GM23338 (cell line): ENCODE measurements around the gene LRRC73. TPM values are rescaled to one million over a fixed set of nuclear protein-coding genes. Genes with fewer than 3 reads are reported as not detected.

Experiments used
- ATAC-seq: fragments of 200-7000 bp; cut with Tn5 transposase; 3 replicates; pipeline ENCODE4 v1.9.1; 2020
- DNase-seq: peaks from one replicate; pipeline ENCODE4 v3.0.0-alpha.2; 2015; ENCODE audit warnings: low spot score
- H2AFZ ChIP-seq: fragments of 200-600 bp; sonication (generic); 2 replicates; pipeline ENCODE4 v1.8.0; 2016; ENCODE audit warnings: antibody characterized with exemption, mild to moderate bottlenecking, moderate library complexity
- H3F3A ChIP-seq: fragments of 200-600 bp; sonication (generic); replicated peaks from 2 replicates; pipeline ENCODE4 v1.8.0; 2017; ENCODE audit warnings: antibody characterized with exemption, mixed run types, low read depth
- H3K27ac ChIP-seq: fragments of 200-600 bp; sonication (generic); 2 replicates; pipeline ENCODE4 v1.6.1; 2016; ENCODE audit warnings: low read depth
- H3K27me3 ChIP-seq: fragments of 200-600 bp; sonication (generic); 2 replicates; pipeline ENCODE4 v1.8.0; 2016; ENCODE audit warnings: mild to moderate bottlenecking, mixed run types, moderate library complexity; ENCODE audit not compliant: insufficient read depth
- H3K36me3 ChIP-seq: fragments of 200-600 bp; sonication (generic); 2 replicates; pipeline ENCODE4 v1.8.0; 2016; ENCODE audit warnings: mild to moderate bottlenecking; ENCODE audit not compliant: insufficient read depth
- H3K4me1 ChIP-seq: fragments of 200-600 bp; sonication (generic); 2 replicates; pipeline ENCODE4 v1.8.0; 2016; ENCODE audit warnings: mild to moderate bottlenecking, moderate library complexity; ENCODE audit not compliant: insufficient read depth
- H3K4me2 ChIP-seq: fragments of 200-600 bp; sonication (generic); 2 replicates; pipeline ENCODE4 v1.7.1; 2017; ENCODE audit warnings: mixed run types
- H3K4me3 ChIP-seq: fragments of 200-600 bp; sonication (generic); 2 replicates; pipeline ENCODE4 v1.6.1; 2016; ENCODE audit warnings: mixed run types
- H3K79me2 ChIP-seq: fragments of 200-600 bp; sonication (generic); replicated peaks from 2 replicates; pipeline ENCODE4 v1.8.0; 2017; ENCODE audit warnings: mild to moderate bottlenecking; ENCODE audit not compliant: insufficient read depth
- H3K9me2 ChIP-seq: fragments of 200-600 bp; sonication (generic); 2 replicates; pipeline ENCODE4 v1.8.0; 2017; ENCODE audit not compliant: insufficient read depth
- H4K20me1 ChIP-seq: fragments of 200-600 bp; sonication (generic); replicated peaks from 2 replicates; pipeline ENCODE4 v1.8.0; 2017; ENCODE audit warnings: mild to moderate bottlenecking; ENCODE audit not compliant: insufficient read depth
- H3K27ac Mint-ChIP-seq: 2 replicates; pipeline ENCODE4 v1.8.0; 2020; ENCODE audit warnings: inconsistent platforms, mild to moderate bottlenecking, moderate library complexity, mixed read lengths
- H3K27me3 Mint-ChIP-seq: 3 replicates; pipeline ENCODE4 v1.8.0; 2022; ENCODE audit warnings: low read depth, mild to moderate bottlenecking, moderate library complexity, mixed read lengths, inconsistent platforms; ENCODE audit not compliant: insufficient read depth, poor library complexity
- H3K36me3 Mint-ChIP-seq: 3 replicates; pipeline ENCODE4 v1.8.0; 2021; ENCODE audit warnings: low read depth, mild to moderate bottlenecking, inconsistent platforms, moderate library complexity, mixed read lengths
- H3K4me1 Mint-ChIP-seq: 3 replicates; pipeline ENCODE4 v1.8.0; 2020; ENCODE audit warnings: mild to moderate bottlenecking, inconsistent platforms, mixed read lengths
- H3K4me3 Mint-ChIP-seq: 3 replicates; pipeline ENCODE4 v1.8.0; 2021; ENCODE audit warnings: moderate library complexity, mild to moderate bottlenecking, inconsistent platforms, mixed read lengths
- H3K9me3 Mint-ChIP-seq: 3 replicates; pipeline ENCODE4 v1.8.0; 2020; ENCODE audit warnings: moderate library complexity, mild to moderate bottlenecking, inconsistent platforms, mixed read lengths
- CTCF ChIP-seq, 2 experiments: fragments of 200-600 bp in 1 of 2; sonication (generic) in 1 of 2; conservative IDR thresholded peaks; 2 replicates each; pipeline versions ENCODE4 v1.5.1 to v1.6.1; 2016 to 2017; ENCODE audit warnings: antibody characterized with exemption in 2 of 2, low read depth in 2 of 2, mild to moderate bottlenecking in 2 of 2, moderate library complexity in 1 of 2
- ETS1 ChIP-seq: IDR thresholded peaks from 2 replicates; pipeline ENCODE4 v1.6.1; 2016; ENCODE audit warnings: antibody characterized with exemption
- EZH2 ChIP-seq: fragments of 200-600 bp; sonication (generic); IDR thresholded peaks from one replicate; pipeline ENCODE4 v1.8.0; 2017; ENCODE audit warnings: antibody characterized with exemption, mild to moderate bottlenecking, low read depth; ENCODE audit not compliant: unreplicated experiment
- EZH2phosphoT487 ChIP-seq: fragments of 200-600 bp; sonication (generic); IDR thresholded peaks from one replicate; pipeline ENCODE4 v1.8.1; 2018; ENCODE audit warnings: antibody characterized with exemption; ENCODE audit not compliant: unreplicated experiment
- JUNB ChIP-seq: IDR thresholded peaks from one replicate; pipeline ENCODE4 v1.6.1; 2016; ENCODE audit warnings: antibody characterized with exemption; ENCODE audit not compliant: unreplicated experiment
- NANOG ChIP-seq: IDR thresholded peaks from 2 replicates; pipeline ENCODE4 v1.6.1; 2016; ENCODE audit warnings: antibody characterized with exemption, borderline replicate concordance
- POLR2AphosphoS5 ChIP-seq: IDR thresholded peaks from 2 replicates; pipeline ENCODE4 v1.6.1; 2016; ENCODE audit warnings: antibody characterized with exemption, low read depth
- REST ChIP-seq: IDR thresholded peaks from one replicate; pipeline ENCODE4 v1.6.1; 2018; ENCODE audit warnings: antibody characterized with exemption; ENCODE audit not compliant: unreplicated experiment
- STAT1 ChIP-seq: IDR thresholded peaks from one replicate; pipeline ENCODE4 v1.6.1; 2016; ENCODE audit warnings: antibody characterized with exemption; ENCODE audit not compliant: unreplicated experiment
- ZNF114 ChIP-seq: fragments of 250-450 bp; sonication (Bioruptor Pico); IDR thresholded peaks from 2 replicates; pipeline ENCODE4 v1.5.0; 2020; ENCODE audit warnings: mild to moderate bottlenecking, moderate library complexity
- ZNF331 ChIP-seq: fragments of 250-450 bp; sonication (Bioruptor Pico); IDR thresholded peaks from 2 replicates; pipeline ENCODE4 v1.5.0; 2020; ENCODE audit warnings: low read depth, mild to moderate bottlenecking, moderate library complexity
- ZNF462 ChIP-seq: fragments of 250-450 bp; sonication (Bioruptor Pico); IDR thresholded peaks from 2 replicates; pipeline ENCODE4 v1.5.0; 2020; ENCODE audit warnings: mild to moderate bottlenecking, moderate library complexity
- polyA plus RNA-seq: library from polyadenylated mRNA; unstranded; fragments of >200 nt; fragmentation: Nextera tagmentation; extraction: Ambion mirVana; gene quantifications from 2 replicates; pipeline ENCODE4 v1.2.1, GENCODE V29; 2016
- total RNA-seq: library from RNA; depleted of rRNA; stranded (reverse); fragments of >200 nt; shearing (Covaris generic); gene quantifications from 2 replicates; pipeline ENCODE4 v1.2.3, GENCODE V29; 2014

The LRRC73 gene
- total and polyA plus RNA-seq, 2 experiments from 2014 or later: 0.26 to 0.59 TPM

- no peak overlapping the region for H3K27ac Mint-ChIP-seq
- H3K4me1 ChIP-seq: peaks cover 11% of the 10 kb centered on the region; the same call in 1 of the 2 replicates
- H3K9me2 ChIP-seq: no peaks in the 10 kb centered on the region
These were observed 3.3 kb downstream of the LRRC73 start for GRCh38 chr6:43506667-43507471.

More at GRCh38 chr6:43506667-43507471, 3.3 kb downstream of the LRRC73 start:
- Histone ChIP-seq H2AFZ (no peak overlapping the region), H3K27me3 (peaks cover 26% of the 10 kb centered on the region), H3K79me2 (no peaks in the 10 kb centered on the region), H3K4me2 (no peak overlapping the region), H3K36me3 (peaks cover 5% of the 10 kb centered on the region), H4K20me1 (no peaks in the 10 kb centered on the region; the same call in 1 of the 2 replicates), H3K27ac (no peak overlapping the region), H3F3A (peaks cover 16% of the 10 kb centered on the region), H3K4me3 (no peak overlapping the region)
- ATAC-seq (peak; percentile 52), DNase-seq (peak; percentile 91)
- peaks cover 3% of the 10 kb centered on the region; the same call in 2 of the 3 replicates for H3K9me3 Mint-ChIP-seq
- peaks cover 39% of the 10 kb centered on the region for H3K36me3 Mint-ChIP-seq
- H3K4me1 Mint-ChIP-seq: peaks cover 24% of the 10 kb centered on the region
- H3K27me3 Mint-ChIP-seq: peaks cover 37% of the 10 kb centered on the region
- TF ChIP-seq REST (no peak), NANOG (no peak), ETS1 (no peak), STAT1 (no peak), JUNB (no peak), ZNF462 (CRISPR knock-in tag) (no peak), ZNF114 (CRISPR knock-in tag) (no peak), CTCF (conservative IDR thresholded peaks at IDR 0.05; ENCODE audit: low read depth in 2 of 2) (peak; percentile 88 to 97), EZH2 (no peak), ZNF331 (CRISPR knock-in tag) (no peak), POLR2AphosphoS5 (peak; percentile 44), EZH2phosphoT487 (no peak)
- H3K4me3 Mint-ChIP-seq: no peak overlapping the region; the same call in 2 of the 3 replicates
